NB4 (cell line): ENCODE data around the gene COMT.
"Not testable (repeated sequence)": the region's sequence is repeated elsewhere in the genome, so short reads cannot be mapped to it uniquely, and the experiment has no call there.

Experiments
- POLR2A ChIP-seq: IDR thresholded peaks from 2 replicates; pipeline ENCODE4 v1.6.1; 2011; ENCODE audit warnings: mild to moderate bottlenecking; ENCODE audit not compliant: insufficient read length; ENCODE audit errors: extremely low read depth
- TF ChIP-seq, protein P1 (sequence below): IDR thresholded peaks from one replicate; pipeline ENCODE4 v1.5.1; 2012; ENCODE audit warnings: low read depth, low read length
- TF ChIP-seq, protein P2 (sequence below): IDR thresholded peaks from 2 replicates; pipeline ENCODE4 v1.6.1; 2011; ENCODE audit warnings: low read depth, low read length

DNA sequence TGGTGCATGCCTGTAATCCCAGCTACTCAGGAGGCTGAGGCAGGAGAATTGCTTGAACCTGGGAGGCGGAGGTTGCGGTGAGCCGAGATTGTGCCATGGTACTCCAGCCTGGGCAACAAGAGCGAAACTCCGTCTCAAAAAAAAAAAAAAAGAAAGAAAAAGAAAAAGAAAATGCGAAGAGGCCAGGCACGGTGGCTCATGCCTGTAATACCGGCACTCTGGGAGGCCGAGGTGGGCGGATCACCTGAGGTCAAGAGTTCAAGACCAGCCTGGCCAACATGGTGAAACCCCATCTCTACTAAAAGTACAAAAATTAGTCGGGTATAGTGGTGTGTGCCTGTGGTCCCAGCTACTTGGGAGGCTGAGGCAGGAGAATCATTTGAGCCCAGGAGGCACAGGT, 15.5 kb upstream of the COMT start:
- TF ChIP-seq POLR2A = not testable (repeated sequence)
- TF ChIP-seq, protein P1, sequence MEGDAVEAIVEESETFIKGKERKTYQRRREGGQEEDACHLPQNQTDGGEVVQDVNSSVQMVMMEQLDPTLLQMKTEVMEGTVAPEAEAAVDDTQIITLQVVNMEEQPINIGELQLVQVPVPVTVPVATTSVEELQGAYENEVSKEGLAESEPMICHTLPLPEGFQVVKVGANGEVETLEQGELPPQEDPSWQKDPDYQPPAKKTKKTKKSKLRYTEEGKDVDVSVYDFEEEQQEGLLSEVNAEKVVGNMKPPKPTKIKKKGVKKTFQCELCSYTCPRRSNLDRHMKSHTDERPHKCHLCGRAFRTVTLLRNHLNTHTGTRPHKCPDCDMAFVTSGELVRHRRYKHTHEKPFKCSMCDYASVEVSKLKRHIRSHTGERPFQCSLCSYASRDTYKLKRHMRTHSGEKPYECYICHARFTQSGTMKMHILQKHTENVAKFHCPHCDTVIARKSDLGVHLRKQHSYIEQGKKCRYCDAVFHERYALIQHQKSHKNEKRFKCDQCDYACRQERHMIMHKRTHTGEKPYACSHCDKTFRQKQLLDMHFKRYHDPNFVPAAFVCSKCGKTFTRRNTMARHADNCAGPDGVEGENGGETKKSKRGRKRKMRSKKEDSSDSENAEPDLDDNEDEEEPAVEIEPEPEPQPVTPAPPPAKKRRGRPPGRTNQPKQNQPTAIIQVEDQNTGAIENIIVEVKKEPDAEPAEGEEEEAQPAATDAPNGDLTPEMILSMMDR = not testable (repeated sequence)
- TF ChIP-seq, protein P2, sequence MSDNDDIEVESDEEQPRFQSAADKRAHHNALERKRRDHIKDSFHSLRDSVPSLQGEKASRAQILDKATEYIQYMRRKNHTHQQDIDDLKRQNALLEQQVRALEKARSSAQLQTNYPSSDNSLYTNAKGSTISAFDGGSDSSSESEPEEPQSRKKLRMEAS = not testable (repeated sequence)
